ENCODE results near the gene ALLC.

DNA sequence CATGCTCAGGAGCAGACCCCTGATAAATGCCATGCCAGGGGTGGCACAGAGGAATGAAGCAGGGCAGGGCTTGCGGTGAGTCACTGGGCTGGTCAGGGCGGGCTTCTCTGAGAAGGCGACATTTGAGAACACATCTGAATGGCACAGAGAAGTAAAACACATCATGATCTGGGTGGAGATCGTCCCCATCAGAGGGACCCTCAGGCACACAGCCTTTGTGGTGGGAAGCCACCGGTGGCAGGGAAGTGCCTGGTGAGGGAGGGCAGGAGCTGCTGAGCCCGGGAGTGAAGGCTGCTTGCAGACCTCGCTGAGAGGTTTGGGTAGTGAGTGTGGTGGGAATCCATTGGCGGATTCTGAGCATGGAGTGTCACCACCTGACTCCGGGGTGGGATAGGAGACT is 89.8 kb downstream of the ALLC start:
- TF ChIP-seq POLR2A (IDR thresholded peaks at IDR 0.05) = no peak
- TF ChIP-seq, protein P1, sequence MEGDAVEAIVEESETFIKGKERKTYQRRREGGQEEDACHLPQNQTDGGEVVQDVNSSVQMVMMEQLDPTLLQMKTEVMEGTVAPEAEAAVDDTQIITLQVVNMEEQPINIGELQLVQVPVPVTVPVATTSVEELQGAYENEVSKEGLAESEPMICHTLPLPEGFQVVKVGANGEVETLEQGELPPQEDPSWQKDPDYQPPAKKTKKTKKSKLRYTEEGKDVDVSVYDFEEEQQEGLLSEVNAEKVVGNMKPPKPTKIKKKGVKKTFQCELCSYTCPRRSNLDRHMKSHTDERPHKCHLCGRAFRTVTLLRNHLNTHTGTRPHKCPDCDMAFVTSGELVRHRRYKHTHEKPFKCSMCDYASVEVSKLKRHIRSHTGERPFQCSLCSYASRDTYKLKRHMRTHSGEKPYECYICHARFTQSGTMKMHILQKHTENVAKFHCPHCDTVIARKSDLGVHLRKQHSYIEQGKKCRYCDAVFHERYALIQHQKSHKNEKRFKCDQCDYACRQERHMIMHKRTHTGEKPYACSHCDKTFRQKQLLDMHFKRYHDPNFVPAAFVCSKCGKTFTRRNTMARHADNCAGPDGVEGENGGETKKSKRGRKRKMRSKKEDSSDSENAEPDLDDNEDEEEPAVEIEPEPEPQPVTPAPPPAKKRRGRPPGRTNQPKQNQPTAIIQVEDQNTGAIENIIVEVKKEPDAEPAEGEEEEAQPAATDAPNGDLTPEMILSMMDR (IDR thresholded peaks at IDR 0.05) = no peak

Data from testis (tissue), 2 donors.